ENCODE results near the gene HES3.
"Not testable (repeated sequence)": the region's sequence is repeated elsewhere in the genome, so short reads cannot be mapped to it uniquely, and the experiment has no call there.

HES3 gene

DNA sequence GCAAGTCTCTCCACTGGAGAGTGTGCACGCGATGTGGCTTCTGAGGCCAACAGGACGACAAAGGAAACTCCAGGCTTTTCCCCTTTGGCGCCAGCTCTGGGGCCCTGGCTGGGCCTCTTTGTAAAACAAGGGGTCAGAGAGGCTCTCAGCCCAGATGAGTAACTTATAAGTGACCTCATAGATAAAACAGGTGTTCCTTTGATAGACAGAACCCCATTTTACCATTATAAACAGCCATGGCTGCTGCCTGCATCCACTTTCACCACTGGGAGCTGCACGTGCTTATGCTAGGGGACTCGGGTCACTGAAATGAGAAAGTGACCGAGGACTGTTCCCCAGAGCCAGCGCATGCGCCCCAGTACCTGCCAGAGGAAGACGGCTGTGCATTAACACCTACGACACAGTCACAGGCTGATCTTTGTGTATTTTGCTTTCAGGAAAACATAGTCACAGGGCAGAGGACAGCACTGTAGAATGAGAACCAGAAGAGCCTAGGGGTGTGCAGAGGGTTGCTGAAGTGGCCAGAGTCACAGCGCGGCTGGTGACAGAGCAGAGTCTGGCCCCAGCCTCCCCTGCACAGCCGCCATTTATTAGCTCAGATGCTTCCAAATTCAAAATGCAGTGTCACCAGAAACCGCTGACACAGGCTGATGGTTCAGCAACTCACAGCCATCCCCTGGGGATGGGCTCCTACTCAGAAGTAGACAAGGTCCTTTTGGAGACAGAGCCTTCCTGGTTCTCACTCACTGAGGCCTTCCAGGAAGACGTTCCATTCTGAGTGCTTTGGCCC is 25.4 kb upstream of the HES3 start:
- H3K4me3 ChIP-seq (ENCODE audit: low read depth, low read length) = no peak overlapping the region
- no peak for DNase-seq (ENCODE audit: low read depth)

DNA sequence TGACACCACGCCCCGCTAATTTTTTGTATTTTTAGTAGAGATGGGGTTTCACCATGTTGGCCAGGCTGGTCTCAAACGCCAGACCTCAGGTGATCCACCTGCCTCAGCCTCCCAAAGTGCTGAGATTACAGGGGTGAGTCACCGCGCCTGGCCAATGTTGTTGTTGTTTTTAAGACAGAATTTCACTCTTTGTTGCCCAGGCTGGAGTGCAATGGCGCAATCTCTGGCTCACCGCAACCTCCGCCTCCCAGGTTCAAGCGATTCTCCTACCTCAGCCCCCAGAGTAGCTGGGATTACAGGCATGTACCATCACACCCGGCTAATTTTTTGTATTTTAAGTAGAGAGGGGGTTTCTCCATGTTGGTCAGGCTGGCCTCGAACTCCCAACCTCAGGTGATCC is 24.3 kb upstream of the HES3 start:
- not testable (repeated sequence) for DNase-seq (ENCODE audit: low read depth); H3K4me3 ChIP-seq (ENCODE audit: low read depth, low read length)

GRCh38 chr1:6220236-6220635 is 23.7 kb upstream of the HES3 start:
- DNase-seq (ENCODE audit: low read depth) = no peak
- no peak overlapping the region for H3K4me3 ChIP-seq (ENCODE audit: low read depth, low read length)

DNA sequence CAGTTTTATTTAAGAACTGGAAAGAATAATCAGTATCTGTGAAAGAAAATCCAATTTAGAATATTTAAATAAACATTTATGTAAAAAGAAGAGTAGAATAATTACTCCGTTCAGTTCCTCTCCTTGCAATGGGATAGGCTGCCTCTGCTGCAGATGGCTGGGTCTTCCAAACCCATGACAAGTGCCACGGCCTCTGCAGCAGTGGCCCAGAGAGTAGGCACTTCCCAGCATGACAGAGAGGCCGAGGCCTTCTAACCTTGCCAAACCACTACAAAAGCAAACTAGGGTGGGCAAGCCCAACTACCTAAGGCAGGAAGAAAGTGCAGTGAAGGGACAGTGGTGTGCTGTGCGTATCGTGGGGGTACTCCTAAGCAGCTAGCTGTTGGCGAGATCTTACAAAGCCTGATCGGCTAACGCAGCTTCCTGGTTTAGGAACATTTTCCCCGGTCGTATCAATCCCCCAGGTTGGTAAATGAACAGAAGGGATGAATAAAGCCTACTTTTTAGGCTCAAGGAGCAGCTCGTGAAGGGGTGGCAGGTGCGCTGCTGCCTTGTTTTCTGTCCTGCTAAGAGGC is 22.7 kb upstream of the HES3 start:
- no peak for DNase-seq (ENCODE audit: low read depth)
- H3K4me3 ChIP-seq (ENCODE audit: low read depth, low read length) = no peak overlapping the region

- no peak overlapping the region for H3K4me3 ChIP-seq (ENCODE audit: low read depth, low read length)
- DNase-seq (ENCODE audit: low read depth) = no peak
Measured at GRCh38 chr1:6222636-6223035, 21.3 kb upstream of the HES3 start.

- DNase-seq (ENCODE audit: low read depth) = no peak
- no peak overlapping the region for H3K4me3 ChIP-seq (ENCODE audit: low read depth, low read length)
Measured at GRCh38 chr1:6223617-6224016, 20.4 kb upstream of the HES3 start.

GRCh38 chr1:6224718-6225117 is 19.3 kb upstream of the HES3 start:
- no peak for DNase-seq (ENCODE audit: low read depth)
- no peak overlapping the region for H3K4me3 ChIP-seq (ENCODE audit: low read depth, low read length)

- DNase-seq (ENCODE audit: low read depth) = no peak
- no peak overlapping the region for H3K4me3 ChIP-seq (ENCODE audit: low read depth, low read length)
Measured at GRCh38 chr1:6225651-6226050, 18.3 kb upstream of the HES3 start.

DNA sequence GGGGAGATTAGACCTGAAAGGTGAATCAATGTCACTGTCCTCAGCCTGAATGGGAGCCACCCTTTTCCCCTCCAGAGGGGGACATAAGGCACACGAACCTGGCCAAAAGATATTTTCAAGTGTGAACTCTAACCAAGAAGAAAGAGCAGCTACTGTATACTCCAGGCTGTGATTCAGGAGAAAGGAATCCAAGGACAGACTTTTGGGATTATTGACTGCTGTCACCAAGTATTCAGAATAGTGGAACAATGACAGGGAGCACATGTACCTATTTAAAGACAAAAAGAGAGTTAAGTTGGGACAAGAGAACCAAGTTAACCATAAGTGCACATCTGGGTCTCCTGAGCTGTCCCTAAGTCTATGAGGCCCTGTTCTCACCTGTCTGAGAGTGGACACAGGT is 10.6 kb upstream of the HES3 start:
- H3K4me3 ChIP-seq (ENCODE audit: low read depth, low read length) = no peak overlapping the region
- DNase-seq (ENCODE audit: low read depth) = no peak

GRCh38 chr1:6234502-6235295 is 9.3 kb upstream of the HES3 start:
- no peak for DNase-seq (ENCODE audit: low read depth)
- H3K4me3 ChIP-seq (ENCODE audit: low read depth, low read length) = peak overlapping the region; percentile 78

DNA sequence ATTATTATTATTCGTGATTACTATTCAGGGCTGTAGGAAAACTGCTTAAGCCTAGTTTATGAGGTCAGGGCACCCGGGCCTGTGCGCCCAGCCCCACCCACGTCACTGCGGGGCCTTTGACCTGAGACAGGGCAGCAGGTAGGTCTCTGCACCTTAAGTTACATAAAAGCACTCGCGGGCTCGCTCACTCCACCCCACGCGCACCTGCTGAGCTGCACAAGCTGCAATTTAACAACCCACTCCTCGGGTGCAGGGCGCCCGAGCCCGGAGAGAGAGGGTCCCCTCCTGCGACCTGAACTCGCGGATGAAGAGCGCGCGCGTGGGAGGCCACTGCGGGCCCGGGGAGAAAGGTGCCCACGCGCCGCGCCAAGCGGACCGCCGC is 8.7 kb upstream of the HES3 start:
- no peak for DNase-seq (ENCODE audit: low read depth)
- peak overlapping the region; percentile 78 for H3K4me3 ChIP-seq (ENCODE audit: low read depth, low read length)

GRCh38 chr1:6237093-6237492 is 6.9 kb upstream of the HES3 start:
- no peak overlapping the region for H3K4me3 ChIP-seq (ENCODE audit: low read depth, low read length)
- no peak for DNase-seq (ENCODE audit: low read depth)

GRCh38 chr1:6239213-6239752 is 4.7 kb upstream of the HES3 start:
- no peak for DNase-seq (ENCODE audit: low read depth)
- H3K4me3 ChIP-seq (ENCODE audit: low read depth, low read length) = no peak overlapping the region

DNA sequence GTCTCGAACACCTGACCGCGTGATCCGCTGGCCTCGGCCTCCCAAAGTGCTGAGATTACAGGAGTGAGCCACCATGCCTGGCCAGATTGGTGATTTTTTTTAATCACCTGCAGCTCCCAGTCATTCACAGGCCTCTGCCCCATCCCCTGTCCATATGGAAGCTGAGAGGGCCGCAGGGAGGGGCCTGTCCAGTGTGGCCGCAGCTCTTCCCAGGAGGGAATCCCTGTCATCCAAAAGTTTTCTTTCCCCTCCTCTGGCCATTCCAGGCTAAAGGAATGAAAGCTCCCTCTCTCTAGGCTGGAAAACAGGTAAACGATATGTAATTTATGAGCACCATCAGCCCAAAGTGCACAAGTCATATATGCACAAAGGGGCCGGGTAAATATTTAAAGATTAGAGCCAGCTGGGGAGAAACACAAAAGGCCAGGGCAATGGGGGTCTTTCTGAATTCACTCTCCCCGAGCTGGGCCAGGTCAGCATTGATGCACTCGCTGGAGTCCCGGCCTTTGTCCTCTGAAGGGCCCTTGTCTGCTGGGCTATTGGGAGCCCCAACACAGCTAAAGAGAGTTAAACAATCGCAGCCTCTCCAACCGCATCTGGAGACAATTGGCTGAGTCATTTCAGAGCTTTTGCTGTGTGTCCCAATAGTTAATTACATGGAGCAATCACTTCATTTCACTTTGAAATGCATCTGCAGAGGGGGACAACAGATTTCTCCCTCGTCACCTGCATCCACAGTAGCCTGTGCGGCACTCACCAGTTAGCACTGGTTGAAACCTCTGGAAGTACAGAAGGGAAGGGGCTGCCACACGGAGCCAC is 3.8 kb upstream of the HES3 start:
- no peak for DNase-seq (ENCODE audit: low read depth)
- no peak overlapping the region for H3K4me3 ChIP-seq (ENCODE audit: low read depth, low read length)

DNA sequence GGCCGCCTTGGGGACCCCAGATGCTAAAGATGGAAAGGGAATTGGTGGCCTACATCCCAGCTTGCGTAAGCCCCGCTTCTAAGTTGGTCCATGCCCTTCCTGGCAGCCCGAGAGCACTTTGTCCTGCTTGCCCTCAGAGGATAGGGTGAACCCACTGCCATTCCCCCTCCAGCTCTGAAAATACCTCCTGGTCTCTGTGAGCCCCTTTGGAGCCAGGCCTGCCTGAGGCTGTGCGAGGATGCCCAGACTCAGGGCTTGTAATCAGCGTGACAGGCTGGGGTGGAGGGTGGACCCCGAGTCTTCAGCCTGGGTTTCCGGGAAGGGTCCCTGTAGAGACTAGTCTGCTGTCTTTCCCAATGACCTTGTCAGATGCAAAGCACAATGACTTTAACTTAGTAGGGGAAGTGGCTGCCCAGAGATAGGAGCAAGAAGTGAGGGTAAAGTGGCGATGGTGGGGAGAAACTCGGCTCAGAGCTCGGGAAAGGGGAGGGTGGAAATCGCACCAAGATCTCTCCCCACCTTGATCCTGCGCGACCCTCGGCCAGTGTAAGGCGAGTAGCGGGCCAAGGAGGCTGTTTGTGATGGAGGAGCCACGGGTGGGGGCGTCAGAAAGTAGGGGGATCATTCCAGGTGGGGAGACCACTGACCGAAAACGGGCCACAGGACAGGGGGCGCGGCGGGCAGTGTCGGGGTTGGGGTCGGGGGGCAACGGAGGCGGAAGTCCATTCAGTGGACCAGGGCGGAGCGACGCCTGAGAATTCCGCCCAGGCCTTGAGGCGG is 2.7 kb upstream of the HES3 start:
- peak overlapping the region; percentile 28 for H3K4me3 ChIP-seq (ENCODE audit: low read depth, low read length)
- DNase-seq (ENCODE audit: low read depth) = no peak

DNA sequence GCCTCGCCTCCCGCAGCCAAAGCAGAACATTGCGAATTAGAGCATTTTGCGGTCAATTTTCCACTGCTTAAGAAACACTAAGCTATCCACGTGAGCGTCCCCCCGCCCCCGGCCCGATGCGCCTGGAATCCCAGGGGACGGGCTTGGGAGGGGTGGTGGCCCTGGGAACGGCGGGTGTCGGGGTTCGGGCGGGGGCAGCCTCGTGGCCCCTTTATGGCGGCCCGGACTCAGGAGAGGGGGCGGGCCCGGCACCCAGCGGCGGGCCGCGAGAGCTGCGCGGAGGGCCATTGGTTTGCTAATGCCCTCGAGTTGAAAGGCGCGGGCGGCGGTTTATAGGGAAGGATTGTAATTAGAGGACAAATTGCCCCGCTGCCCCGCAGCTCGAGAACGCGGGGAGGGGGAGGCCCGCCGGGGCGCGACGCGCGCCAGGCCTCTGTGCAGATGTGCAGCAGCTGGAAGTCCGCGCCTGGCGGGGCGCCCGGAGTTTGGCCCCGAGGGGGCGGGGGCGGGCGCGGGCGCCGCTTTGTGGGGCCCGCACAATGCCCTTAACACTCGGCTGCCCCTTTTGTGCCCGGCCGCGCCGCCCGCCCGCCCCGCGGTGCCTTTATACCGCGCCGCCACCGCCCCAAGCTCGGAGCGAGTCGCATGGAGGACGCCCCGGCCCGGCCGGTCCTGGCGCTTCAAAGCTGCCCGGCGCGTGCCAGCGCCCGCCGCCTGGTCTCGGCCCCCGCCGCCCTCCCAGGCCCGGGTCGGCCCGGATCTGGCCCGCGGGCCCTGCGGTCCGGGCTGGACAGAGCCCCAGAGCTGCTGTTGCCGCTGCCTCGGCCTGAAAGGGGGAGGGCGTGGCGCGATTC is 1.9 kb upstream of the HES3 start:
- H3K4me3 ChIP-seq (ENCODE audit: low read depth, low read length) = peak overlapping the region; percentile 28
- no peak for DNase-seq (ENCODE audit: low read depth)

DNA sequence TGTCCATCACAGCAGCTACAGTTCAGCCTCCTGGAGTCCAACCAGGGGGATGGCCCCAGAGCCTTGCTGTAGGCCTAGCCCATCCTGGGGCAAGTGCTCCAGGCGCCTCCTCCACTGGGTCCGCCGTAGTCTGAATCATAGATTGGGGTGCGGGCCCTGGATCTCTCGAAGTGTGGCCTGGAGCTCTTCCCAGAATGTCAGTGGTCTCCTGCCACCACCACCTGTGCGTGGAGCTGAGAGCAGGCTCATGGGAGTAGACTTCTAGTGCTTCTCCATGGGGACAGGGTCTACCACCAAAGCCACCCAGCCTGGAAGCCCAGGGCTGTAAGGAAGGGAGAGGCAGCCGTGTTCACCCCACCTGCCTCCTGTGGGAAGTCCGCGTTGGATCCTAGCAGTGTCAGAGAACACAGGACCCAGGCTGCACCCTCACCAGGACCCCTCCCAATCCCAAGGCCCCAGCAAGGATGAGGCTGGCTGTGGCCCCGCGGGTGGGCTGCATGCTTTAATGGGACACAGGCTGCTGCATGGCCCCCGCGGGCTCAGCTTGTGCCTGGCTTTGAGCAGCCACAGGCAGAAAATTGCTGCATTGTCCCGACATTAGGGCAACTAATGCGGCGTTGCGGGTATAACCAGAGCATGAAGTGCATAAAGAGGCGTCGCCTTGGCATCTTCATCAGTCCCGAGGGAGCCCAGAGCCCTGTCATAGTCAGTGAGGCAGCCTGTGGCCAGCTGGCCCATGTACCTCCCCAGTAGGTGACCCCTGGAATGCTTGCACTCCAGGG is 735 bp upstream of the HES3 start:
- no peak for DNase-seq (ENCODE audit: low read depth)
- no peak overlapping the region for H3K4me3 ChIP-seq (ENCODE audit: low read depth, low read length)
